ENCODE data around the gene TENM3. TPM values are rescaled to one million over a fixed set of nuclear protein-coding genes. Genes with fewer than 3 reads are reported as not detected.

The TENM3 gene
- total RNA-seq, 2 experiments from 2014 or later, result not detected

GRCh38 chr4:182351485-182351884 lies 108.3 kb downstream of the TENM3 start:
- no peak for DNase-seq (ENCODE audit: low spot score)
- Histone ChIP-seq H3K4me3 (ENCODE audit: low read depth, low read length, poor library complexity, severe bottlenecking) (no peak overlapping the region), H3K79me2 (ENCODE audit: insufficient read depth, low read depth, low read length) (no peaks in the 10 kb centered on the region), H3K36me3 (ENCODE audit: insufficient read depth, low read length) (no peaks in the 10 kb centered on the region), H3K9me2 (ENCODE audit: insufficient read depth, low read length) (no peaks in the 10 kb centered on the region), H3K9me3 (ENCODE audit: low read length) (no peaks in the 10 kb centered on the region), H3K4me1 (ENCODE audit: insufficient read depth, low read length, poor library complexity, severe bottlenecking) (no peaks in the 10 kb centered on the region), H4K20me1 (ENCODE audit: insufficient read depth, low read length) (no peaks in the 10 kb centered on the region), H3K4me2 (ENCODE audit: low read length) (no peak overlapping the region), H2AFZ (ENCODE audit: low read length) (no peak overlapping the region), H3K27ac (ENCODE audit: low read depth, low read length, poor library complexity, severe bottlenecking) (no peak overlapping the region)
- POLR2A ChIA-PET, result no interaction called here
- TF ChIP-seq, protein P1, sequence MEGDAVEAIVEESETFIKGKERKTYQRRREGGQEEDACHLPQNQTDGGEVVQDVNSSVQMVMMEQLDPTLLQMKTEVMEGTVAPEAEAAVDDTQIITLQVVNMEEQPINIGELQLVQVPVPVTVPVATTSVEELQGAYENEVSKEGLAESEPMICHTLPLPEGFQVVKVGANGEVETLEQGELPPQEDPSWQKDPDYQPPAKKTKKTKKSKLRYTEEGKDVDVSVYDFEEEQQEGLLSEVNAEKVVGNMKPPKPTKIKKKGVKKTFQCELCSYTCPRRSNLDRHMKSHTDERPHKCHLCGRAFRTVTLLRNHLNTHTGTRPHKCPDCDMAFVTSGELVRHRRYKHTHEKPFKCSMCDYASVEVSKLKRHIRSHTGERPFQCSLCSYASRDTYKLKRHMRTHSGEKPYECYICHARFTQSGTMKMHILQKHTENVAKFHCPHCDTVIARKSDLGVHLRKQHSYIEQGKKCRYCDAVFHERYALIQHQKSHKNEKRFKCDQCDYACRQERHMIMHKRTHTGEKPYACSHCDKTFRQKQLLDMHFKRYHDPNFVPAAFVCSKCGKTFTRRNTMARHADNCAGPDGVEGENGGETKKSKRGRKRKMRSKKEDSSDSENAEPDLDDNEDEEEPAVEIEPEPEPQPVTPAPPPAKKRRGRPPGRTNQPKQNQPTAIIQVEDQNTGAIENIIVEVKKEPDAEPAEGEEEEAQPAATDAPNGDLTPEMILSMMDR (conservative IDR thresholded peaks at IDR 0.05; ENCODE audit: low read length), result no peak
- no peak for TF ChIP-seq EZH2phosphoT487 (IDR thresholded peaks at IDR 0.05; ENCODE audit: borderline replicate concordance, low read depth, low read length)
- intact Hi-C loops (cut with micrococcal nuclease; ENCODE audit: unreplicated experiment), result no loop called here
- CTCF ChIA-PET (ENCODE audit: unreplicated experiment), result no interaction called here
- BruUV-seq (replicated peaks), result no TSS peak

GRCh38 chr4:182354106-182354505 lies 110.9 kb downstream of the TENM3 start:
- no peaks in the 10 kb centered on the region for H4K20me1 ChIP-seq (ENCODE audit: insufficient read depth, low read length)
- no peak overlapping the region for H3K4me3 ChIP-seq (ENCODE audit: low read depth, low read length, poor library complexity, severe bottlenecking)
- POLR2A ChIA-PET, result no interaction called here
- H3K79me2 ChIP-seq (ENCODE audit: insufficient read depth, low read depth, low read length), result no peaks in the 10 kb centered on the region
- CTCF ChIA-PET (ENCODE audit: unreplicated experiment), result no interaction called here
- H3K4me1 ChIP-seq (ENCODE audit: insufficient read depth, low read length, poor library complexity, severe bottlenecking), result no peaks in the 10 kb centered on the region
- no peaks in the 10 kb centered on the region for H3K36me3 ChIP-seq (ENCODE audit: insufficient read depth, low read length)
- BruUV-seq (replicated peaks), result no TSS peak
- intact Hi-C loops (cut with micrococcal nuclease; ENCODE audit: unreplicated experiment), result no loop called here
- no peaks in the 10 kb centered on the region for H3K9me3 ChIP-seq (ENCODE audit: low read length)
- no peak overlapping the region for H3K27ac ChIP-seq (ENCODE audit: low read depth, low read length, poor library complexity, severe bottlenecking)
- TF ChIP-seq EZH2phosphoT487 (IDR thresholded peaks at IDR 0.05; ENCODE audit: borderline replicate concordance, low read depth, low read length), result no peak
- TF ChIP-seq, protein P1 (conservative IDR thresholded peaks at IDR 0.05; ENCODE audit: low read length), result no peak
- H3K4me2 ChIP-seq (ENCODE audit: low read length), result no peak overlapping the region
- no peak overlapping the region for H2AFZ ChIP-seq (ENCODE audit: low read length)
- H3K9me2 ChIP-seq (ENCODE audit: insufficient read depth, low read length), result no peaks in the 10 kb centered on the region
- no peak for DNase-seq (ENCODE audit: low spot score)

DNA sequence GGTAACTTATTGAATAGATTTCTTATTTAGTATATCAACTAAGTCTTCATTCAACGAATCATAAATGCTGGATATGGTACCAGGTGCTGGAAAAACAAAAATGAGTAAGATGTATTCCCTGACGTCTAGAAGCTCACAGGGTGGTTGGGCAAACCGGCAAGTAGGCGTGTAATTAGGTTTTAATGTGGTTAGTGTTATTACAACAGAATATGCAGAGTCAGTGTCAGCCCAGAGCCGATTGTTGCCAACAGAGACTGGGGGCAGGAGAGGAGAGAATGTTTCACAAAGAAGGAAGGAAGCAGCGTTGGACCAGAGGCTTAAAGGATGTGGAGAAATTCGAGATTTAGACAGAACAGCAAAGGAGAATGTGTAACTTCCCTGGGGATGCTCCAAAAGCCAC lies 111.7 kb downstream of the TENM3 start:
- no peaks in the 10 kb centered on the region for H4K20me1 ChIP-seq (ENCODE audit: insufficient read depth, low read length)
- CTCF ChIA-PET (ENCODE audit: unreplicated experiment), result no interaction called here
- POLR2A ChIA-PET, result no interaction called here
- H3K9me3 ChIP-seq (ENCODE audit: low read length), result no peaks in the 10 kb centered on the region
- no peak overlapping the region for H3K27ac ChIP-seq (ENCODE audit: low read depth, low read length, poor library complexity, severe bottlenecking)
- no peak overlapping the region for H2AFZ ChIP-seq (ENCODE audit: low read length)
- no peak for DNase-seq (ENCODE audit: low spot score)
- no peak overlapping the region for H3K4me2 ChIP-seq (ENCODE audit: low read length)
- H3K4me3 ChIP-seq (ENCODE audit: low read depth, low read length, poor library complexity, severe bottlenecking), result no peak overlapping the region
- no TSS peak for BruUV-seq (replicated peaks)
- H3K79me2 ChIP-seq (ENCODE audit: insufficient read depth, low read depth, low read length), result no peaks in the 10 kb centered on the region
- H3K36me3 ChIP-seq (ENCODE audit: insufficient read depth, low read length), result no peaks in the 10 kb centered on the region
- intact Hi-C loops (cut with micrococcal nuclease; ENCODE audit: unreplicated experiment), result no loop called here
- no peak for TF ChIP-seq EZH2phosphoT487 (IDR thresholded peaks at IDR 0.05; ENCODE audit: borderline replicate concordance, low read depth, low read length)
- TF ChIP-seq, protein P1 (conservative IDR thresholded peaks at IDR 0.05; ENCODE audit: low read length), result no peak
- no peaks in the 10 kb centered on the region for H3K9me2 ChIP-seq (ENCODE audit: insufficient read depth, low read length)
- H3K4me1 ChIP-seq (ENCODE audit: insufficient read depth, low read length, poor library complexity, severe bottlenecking), result no peaks in the 10 kb centered on the region

Measured in OCI-LY7 (cell line).